Kidney (tissue), 14 donors: Measurements from ENCODE around the gene PRMT3. TPM values are rescaled to one million over a fixed set of nuclear protein-coding genes. Genes with fewer than 3 reads are reported as not detected.

Experiments
- DNase-seq, 5 donors: peaks; one replicate each; pipeline ENCODE4 v3.0.0-alpha.2; 2013 to 2020
- FAIRE-seq: peaks from 2 replicates; lab custom pipeline; 2012; peaks lifted over from hg19 to GRCh38; lab: Jason Lieb, UNC
- H3K27ac ChIP-seq, 2 donors: one replicate each; pipeline ENCODE4 v1.7.0; 2013; ENCODE audit warnings: low read depth in 2 of 2, low read length in 2 of 2, inconsistent platforms in 1 of 2
- H3K27me3 ChIP-seq: one replicate; pipeline ENCODE4 v1.7.1; 2013; ENCODE audit warnings: low read length, inconsistent platforms; ENCODE audit not compliant: control insufficient read depth, insufficient read depth
- H3K36me3 ChIP-seq, 3 donors: one replicate each; pipeline versions ENCODE4 v1.7.0 to v1.7.1; 2013; ENCODE audit warnings: low read length in 3 of 3, control low read depth in 1 of 3, inconsistent platforms in 1 of 3; ENCODE audit not compliant: insufficient read depth in 3 of 3, control insufficient read depth in 2 of 3
- H3K4me1 ChIP-seq, 3 donors: one replicate each; pipeline versions ENCODE4 v1.7.0 to v1.7.1; 2013; ENCODE audit warnings: low read length in 3 of 3, inconsistent platforms in 1 of 3, low read depth in 1 of 3; ENCODE audit not compliant: control insufficient read depth in 2 of 3, insufficient read depth in 2 of 3
- H3K4me3 ChIP-seq, 3 donors: one replicate each; pipeline versions ENCODE4 v1.7.0 to v1.8.1; 2013; ENCODE audit warnings: low read length in 3 of 3, control low read depth in 1 of 3, inconsistent platforms in 1 of 3
- H3K9ac ChIP-seq, 3 donors: one replicate each; pipeline versions ENCODE4 v1.7.0 to v1.7.1; 2013; ENCODE audit warnings: low read length in 3 of 3, control low read depth in 1 of 3, inconsistent platforms in 1 of 3
- H3K9me3 ChIP-seq, 3 donors: one replicate each; pipeline versions ENCODE4 v1.7.0 to v1.7.1; 2013; ENCODE audit warnings: low read length in 3 of 3, control low read depth in 1 of 3, inconsistent platforms in 1 of 3; ENCODE audit not compliant: control insufficient read depth in 2 of 3, insufficient read depth in 1 of 3
- intact Hi-C: fragments of 100-400 bp; cut with DNase I; formaldehyde crosslinking; loops from one replicate; pipeline ENCODE4 v1.11.1; 2022
- polyA plus RNA-seq: library from polyadenylated mRNA; stranded (reverse); fragments of 350-450 nt; fragmentation: Illumina TruSeq; extraction: RNeasy Lipid Tissue Mini Kit (QIAGEN cat#74804); gene quantifications from one replicate; pipeline ENCODE4 v1.2.3, GENCODE V29; 2014; ENCODE audit warnings: low read depth, low replicate concordance; ENCODE audit not compliant: insufficient read depth
- total RNA-seq: library from RNA; stranded (reverse); fragmentation: NEBNext Ultra II Directional; extraction: Animal tissue kit (Norgen Biotek cat#: 25700); gene quantifications from one replicate; pipeline ENCODE4 v1.2.1, GENCODE V29; 2021
- TF ChIP-seq, protein P1 (sequence below): IDR thresholded peaks from 3 replicates; pipeline ENCODE4 v1.5.1; 2012; ENCODE audit warnings: mild to moderate bottlenecking, moderate library complexity, borderline replicate concordance; ENCODE audit not compliant: insufficient read depth; ENCODE audit errors: extremely low read depth
- donor health status: control.
- donor health status: control.
- donor health status: control.
- donor health status: control.
- donor health status: control.
- donor health status: DM: yes; HTN: yes; CAD: no.
- donor health status: Normal renal cell carcinoma (clear cell type).

PRMT3 gene
- total and polyA plus RNA-seq, 2 donors from 2014 or later: 6.8 to 16.0 TPM

DNA sequence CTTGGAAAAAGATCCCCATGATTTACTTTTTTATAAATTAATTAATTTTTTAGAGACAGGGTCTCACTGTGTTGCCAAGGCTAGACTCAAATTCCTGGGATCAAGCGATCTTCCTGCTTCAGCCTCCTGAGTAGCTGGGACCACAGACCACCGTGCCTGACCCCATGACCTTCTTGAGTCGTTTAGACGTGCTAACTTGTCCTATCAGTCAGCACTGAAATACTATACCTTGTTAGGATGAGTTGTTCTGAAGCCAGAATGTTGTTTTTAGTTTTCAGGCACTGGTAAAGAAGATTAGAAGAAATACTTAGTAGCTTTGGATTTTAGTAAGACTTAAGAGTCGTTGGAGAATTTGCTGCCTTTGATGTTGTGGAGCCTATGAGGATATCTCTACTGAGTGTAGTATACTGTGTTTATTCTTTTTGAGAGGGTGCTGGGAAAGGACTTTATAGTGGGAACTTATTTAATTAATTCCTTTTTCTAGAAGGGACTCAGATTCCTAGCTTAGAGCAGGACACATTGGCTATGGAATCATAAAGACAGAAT, 15.4 kb upstream of the PRMT3 start:
- TF ChIP-seq, protein P1, sequence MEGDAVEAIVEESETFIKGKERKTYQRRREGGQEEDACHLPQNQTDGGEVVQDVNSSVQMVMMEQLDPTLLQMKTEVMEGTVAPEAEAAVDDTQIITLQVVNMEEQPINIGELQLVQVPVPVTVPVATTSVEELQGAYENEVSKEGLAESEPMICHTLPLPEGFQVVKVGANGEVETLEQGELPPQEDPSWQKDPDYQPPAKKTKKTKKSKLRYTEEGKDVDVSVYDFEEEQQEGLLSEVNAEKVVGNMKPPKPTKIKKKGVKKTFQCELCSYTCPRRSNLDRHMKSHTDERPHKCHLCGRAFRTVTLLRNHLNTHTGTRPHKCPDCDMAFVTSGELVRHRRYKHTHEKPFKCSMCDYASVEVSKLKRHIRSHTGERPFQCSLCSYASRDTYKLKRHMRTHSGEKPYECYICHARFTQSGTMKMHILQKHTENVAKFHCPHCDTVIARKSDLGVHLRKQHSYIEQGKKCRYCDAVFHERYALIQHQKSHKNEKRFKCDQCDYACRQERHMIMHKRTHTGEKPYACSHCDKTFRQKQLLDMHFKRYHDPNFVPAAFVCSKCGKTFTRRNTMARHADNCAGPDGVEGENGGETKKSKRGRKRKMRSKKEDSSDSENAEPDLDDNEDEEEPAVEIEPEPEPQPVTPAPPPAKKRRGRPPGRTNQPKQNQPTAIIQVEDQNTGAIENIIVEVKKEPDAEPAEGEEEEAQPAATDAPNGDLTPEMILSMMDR: no peak
- peaks cover 0 to 2% (median 0%) of the 10 kb centered on the region in 3 donors for H3K36me3 ChIP-seq

DNA sequence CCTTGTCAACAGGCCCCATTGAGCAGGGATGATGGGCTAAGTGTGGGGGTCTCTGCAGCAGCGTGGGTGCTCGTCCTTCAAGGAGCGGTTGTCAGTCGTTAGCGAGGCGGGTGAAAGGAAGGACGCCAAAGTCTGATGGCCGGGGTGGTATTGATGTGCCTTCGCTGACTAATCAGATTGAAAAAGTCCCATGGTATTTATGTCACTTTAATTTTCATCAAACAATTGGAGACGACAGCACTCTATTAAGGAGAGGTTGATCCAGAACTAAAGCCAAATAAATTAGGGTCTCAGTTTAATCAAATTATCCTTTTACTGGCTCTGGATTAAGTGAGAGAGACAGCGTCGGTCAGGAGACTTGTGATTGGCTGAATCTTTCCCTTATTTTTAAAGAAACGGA, 14.4 kb upstream of the PRMT3 start:
- H3K27ac ChIP-seq: no peak overlapping the region
- intact Hi-C loops: no loop called here
- H3K4me1 ChIP-seq: no peaks in the 10 kb centered on the region
- FAIRE-seq (no peak), DNase-seq (no peak)
- no peaks in the 10 kb centered on the region for H3K27me3 ChIP-seq
- TF ChIP-seq, protein P1: no peak
- H3K36me3 ChIP-seq: peaks cover 0 to 3% (median 0%) of the 10 kb centered on the region in 3 donors
- H3K9me3 ChIP-seq: no peaks in the 10 kb centered on the region
- no peak overlapping the region for H3K9ac ChIP-seq
- H3K4me3 ChIP-seq: no peak overlapping the region

More for the DNA sequence above, 15.4 kb upstream of the PRMT3 start:
- no peak overlapping the region for H3K4me3 ChIP-seq
- peaks cover 0 to 2% (median 0%) of the 10 kb centered on the region in 3 donors for H3K4me1 ChIP-seq
- no peak for FAIRE-seq
- intact Hi-C loops: no loop called here
- H3K27me3 ChIP-seq: no peaks in the 10 kb centered on the region
- no peak for DNase-seq
- no peaks in the 10 kb centered on the region for H3K9me3 ChIP-seq
- no peak overlapping the region for H3K9ac ChIP-seq
- H3K27ac ChIP-seq: no peak overlapping the region

DNA sequence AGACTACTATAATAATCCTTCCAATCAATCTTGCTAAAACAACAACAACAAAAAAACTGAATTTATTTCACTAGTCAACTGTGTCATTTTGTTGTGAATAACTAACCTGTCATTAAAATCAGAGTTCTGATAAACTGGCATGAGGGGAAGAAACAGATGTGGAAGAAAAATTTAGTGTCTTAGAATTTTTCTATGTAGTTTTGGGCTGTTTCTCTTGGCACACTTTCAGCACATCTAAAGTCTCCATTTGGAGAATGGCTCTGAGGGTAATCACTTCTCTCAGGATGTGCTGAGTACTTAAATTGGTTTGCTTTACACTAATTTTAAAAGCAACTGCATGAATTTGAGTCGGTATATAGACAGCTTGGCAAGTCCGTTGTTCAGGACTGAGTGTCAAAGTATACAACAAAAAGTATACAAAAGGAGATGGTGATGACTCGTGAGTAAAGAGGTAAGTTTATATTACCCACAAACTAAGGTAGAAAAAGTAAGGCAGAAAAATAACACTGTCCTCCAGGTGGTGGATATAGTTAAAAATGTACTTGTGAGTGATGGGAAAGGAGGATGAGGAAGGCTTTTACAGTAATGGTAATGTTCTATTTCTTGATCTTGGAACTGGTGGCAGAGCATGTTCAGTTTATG, 13.8 kb upstream of the PRMT3 start:
- no peaks in the 10 kb centered on the region for H3K27me3 ChIP-seq
- FAIRE-seq (no peak), DNase-seq (no peak)
- peaks cover 0 to 5% (median 0%) of the 10 kb centered on the region in 3 donors for H3K36me3 ChIP-seq
- intact Hi-C loops: no loop called here
- no peaks in the 10 kb centered on the region for H3K9me3 ChIP-seq
- no peak overlapping the region for H3K9ac ChIP-seq
- no peak overlapping the region for H3K4me3 ChIP-seq
- TF ChIP-seq, protein P1: no peak
- no peaks in the 10 kb centered on the region for H3K4me1 ChIP-seq
- H3K27ac ChIP-seq: no peak overlapping the region
